IPS-15b (cell line): Measurements from ENCODE around the gene HOXA2.

Experiments
- H3K27me3 ChIP-seq: one replicate; pipeline ENCODE4 v1.6.1; 2013; ENCODE audit warnings: low read length; ENCODE audit not compliant: control insufficient read depth, insufficient read depth
- H3K36me3 ChIP-seq: one replicate; pipeline ENCODE4 v1.6.1; 2013; ENCODE audit warnings: low read length; ENCODE audit not compliant: control insufficient read depth, insufficient read depth
- H3K4me1 ChIP-seq: one replicate; pipeline ENCODE4 v1.6.1; 2013; ENCODE audit warnings: mild to moderate bottlenecking, low read length; ENCODE audit not compliant: control insufficient read depth, insufficient read depth
- H3K4me3 ChIP-seq: one replicate; pipeline ENCODE4 v1.5.1; 2013; ENCODE audit warnings: low read depth, low read length
- H3K9ac ChIP-seq: one replicate; pipeline ENCODE4 v1.6.1; 2013; ENCODE audit warnings: low read depth, mild to moderate bottlenecking, low read length
- H3K9me3 ChIP-seq: one replicate; pipeline ENCODE4 v1.6.1; 2013; ENCODE audit warnings: mild to moderate bottlenecking, low read length; ENCODE audit not compliant: control insufficient read depth, insufficient read depth

Gene HOXA2

DNA sequence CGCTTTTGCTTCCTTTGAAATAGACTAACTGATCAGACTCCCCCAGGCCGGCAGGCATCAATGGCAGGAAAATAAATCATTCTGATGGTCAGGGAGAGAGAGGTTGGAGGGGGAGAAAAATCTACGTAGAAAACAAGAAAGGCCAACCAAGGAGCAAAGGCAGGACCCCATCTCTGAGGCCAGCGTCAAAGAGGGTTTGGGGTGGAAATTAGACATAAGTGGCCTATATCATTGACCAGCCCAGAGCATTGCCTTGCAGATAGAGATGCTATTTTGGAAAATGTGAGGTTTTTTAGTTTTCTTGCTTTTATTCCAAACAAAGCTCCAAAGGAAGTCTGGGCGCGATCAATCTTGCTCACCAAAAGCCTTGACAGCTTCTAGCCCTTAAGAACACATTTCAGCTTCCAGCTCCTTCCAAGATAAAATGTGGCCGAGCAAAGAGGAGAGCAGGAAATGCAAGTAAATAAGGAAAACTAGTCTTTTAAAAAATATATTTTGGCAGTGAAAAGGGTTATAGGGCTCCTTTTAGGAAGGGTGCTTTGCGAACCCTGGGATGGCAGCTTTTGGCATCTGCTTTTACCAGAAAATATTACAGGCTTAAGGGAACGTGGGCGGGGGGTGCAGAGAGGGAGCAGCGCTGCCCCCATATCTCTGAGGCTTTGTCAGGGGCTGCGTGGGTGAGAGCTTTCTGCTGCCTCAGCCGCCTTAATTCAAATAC, 2.0 kb upstream of the HOXA2 start:
- Histone ChIP-seq H3K4me1 (peaks cover 9% of the 10 kb centered on the region), H3K9ac (no peak overlapping the region), H3K27me3 (peaks cover 99% of the 10 kb centered on the region), H3K36me3 (no peaks in the 10 kb centered on the region), H3K4me3 (no peak overlapping the region), H3K9me3 (no peaks in the 10 kb centered on the region)

- no peaks in the 10 kb centered on the region for H3K9me3 ChIP-seq
- H3K4me3 ChIP-seq, result peak overlapping the region; percentile 35
- no peaks in the 10 kb centered on the region for H3K36me3 ChIP-seq
- peaks cover 99% of the 10 kb centered on the region for H3K27me3 ChIP-seq
- H3K4me1 ChIP-seq, result peaks cover 9% of the 10 kb centered on the region
- H3K9ac ChIP-seq, result no peak overlapping the region
Measured at GRCh38 chr7:27103489-27104226, 1.2 kb upstream of the HOXA2 start.

DNA sequence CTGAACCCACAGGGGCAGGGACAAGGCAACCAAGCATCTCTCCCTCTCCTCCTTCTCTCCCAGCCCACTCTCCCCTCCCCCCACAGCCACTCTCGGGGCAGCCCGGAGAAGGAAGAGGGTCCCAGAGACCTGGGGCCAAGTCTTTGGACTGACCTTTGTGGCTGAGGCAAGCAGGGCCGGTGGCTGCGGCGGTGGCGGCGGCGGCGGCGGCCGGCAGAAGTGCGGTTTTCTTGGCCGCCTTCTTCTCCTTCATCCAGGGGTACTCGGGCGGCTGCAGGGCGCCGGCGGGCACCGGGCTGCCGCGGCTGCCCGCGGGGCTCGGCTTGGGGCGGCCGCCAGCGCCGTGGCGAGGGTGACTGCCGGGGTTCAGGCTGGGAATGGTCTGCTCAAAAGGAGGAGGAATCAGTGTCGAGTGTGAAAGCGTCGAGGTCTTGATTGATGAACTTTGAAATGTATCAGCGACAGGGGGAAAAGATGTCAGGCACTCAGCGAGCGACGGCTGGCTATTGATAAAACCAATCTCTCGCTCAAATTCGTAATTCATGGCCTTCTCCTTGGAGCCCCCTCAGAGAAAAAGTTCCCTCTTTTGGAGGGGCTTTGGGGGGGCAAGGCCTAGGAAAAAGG, 414 bp downstream of the HOXA2 start:
- H3K9ac ChIP-seq, result no peak overlapping the region
- peaks cover 14% of the 10 kb centered on the region for H3K4me1 ChIP-seq
- H3K36me3 ChIP-seq, result no peaks in the 10 kb centered on the region
- peaks cover 100% of the 10 kb centered on the region for H3K27me3 ChIP-seq
- peak overlapping the region; percentile 43 for H3K4me3 ChIP-seq
- no peaks in the 10 kb centered on the region for H3K9me3 ChIP-seq

DNA sequence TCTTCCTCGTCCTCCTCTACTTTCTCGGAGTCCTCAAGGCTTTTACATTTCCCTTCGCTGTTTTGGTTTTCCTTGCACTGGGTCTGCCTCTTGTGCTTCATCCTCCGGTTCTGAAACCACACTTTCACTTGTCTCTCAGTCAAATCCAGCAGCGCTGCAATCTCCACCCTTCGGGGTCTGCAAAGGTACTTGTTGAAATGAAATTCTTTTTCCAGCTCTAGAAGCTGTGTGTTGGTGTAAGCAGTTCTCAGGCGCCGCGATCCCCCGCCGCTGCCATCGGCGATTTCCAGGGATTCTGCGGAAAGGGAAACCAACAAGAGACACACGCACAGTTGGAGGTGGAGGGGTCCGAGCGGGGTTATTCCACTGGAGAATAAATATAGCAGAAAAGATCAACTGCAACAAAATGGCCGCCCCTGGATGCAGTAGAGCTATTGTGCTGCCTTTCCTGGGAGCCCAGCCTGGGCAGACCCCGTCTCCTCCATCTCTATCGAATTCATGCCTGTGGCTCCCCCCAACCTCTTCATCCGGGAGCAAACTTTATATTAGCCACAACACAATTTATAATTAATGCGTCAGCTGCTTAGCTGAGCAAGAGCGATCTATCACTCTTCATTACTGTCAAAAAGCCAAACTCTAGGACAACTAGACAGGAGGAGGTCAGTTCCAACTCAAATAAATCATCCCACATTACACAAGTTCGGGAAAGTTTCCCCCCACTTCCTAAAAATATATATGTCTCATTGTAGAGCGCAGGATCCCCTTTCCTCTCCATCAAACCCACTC, 1.1 kb downstream of the HOXA2 start:
- peak overlapping the region; percentile 43 for H3K4me3 ChIP-seq

DNA sequence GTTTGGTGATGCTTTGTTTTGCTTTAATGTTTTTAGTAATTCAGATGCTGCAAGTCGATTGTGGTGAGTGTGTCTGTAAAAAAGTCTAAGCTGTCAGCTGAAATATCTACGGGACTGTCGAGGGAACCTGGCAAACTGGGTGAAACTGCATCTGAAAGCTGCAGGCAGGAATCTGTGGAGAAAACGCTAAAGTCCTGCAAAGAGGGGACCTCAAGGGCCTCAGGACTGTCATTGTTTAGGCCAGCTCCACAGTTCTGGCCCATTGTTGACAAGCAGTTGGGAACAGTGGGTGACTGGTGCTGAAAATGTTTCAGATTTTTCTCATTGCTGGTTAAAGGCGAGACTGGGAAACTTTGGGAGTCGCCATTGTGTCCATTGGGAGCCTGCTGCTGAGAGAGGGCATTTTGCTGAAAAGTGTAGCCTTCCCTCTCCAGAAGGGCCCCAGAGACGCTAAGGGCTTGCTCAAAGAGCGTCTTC, 1.8 kb downstream of the HOXA2 start:
- H3K36me3 ChIP-seq, result no peaks in the 10 kb centered on the region
- H3K4me3 ChIP-seq, result peak overlapping the region; percentile 43
- no peaks in the 10 kb centered on the region for H3K9me3 ChIP-seq
- H3K9ac ChIP-seq, result no peak overlapping the region
- peaks cover 93% of the 10 kb centered on the region for H3K27me3 ChIP-seq
- H3K4me1 ChIP-seq, result peaks cover 14% of the 10 kb centered on the region

More for the DNA sequence above, 1.1 kb downstream of the HOXA2 start:
- peaks cover 14% of the 10 kb centered on the region for H3K4me1 ChIP-seq
- H3K27me3 ChIP-seq, result peaks cover 99% of the 10 kb centered on the region
- no peaks in the 10 kb centered on the region for H3K9me3 ChIP-seq
- no peak overlapping the region for H3K9ac ChIP-seq
- no peaks in the 10 kb centered on the region for H3K36me3 ChIP-seq

GRCh38 chr7:27099453-27100370, 2.8 kb downstream of the HOXA2 start:
- Histone ChIP-seq H3K4me1 (peaks cover 14% of the 10 kb centered on the region), H3K36me3 (no peaks in the 10 kb centered on the region), H3K27me3 (peaks cover 93% of the 10 kb centered on the region), H3K9ac (no peak overlapping the region), H3K4me3 (peak overlapping the region; percentile 33), H3K9me3 (no peaks in the 10 kb centered on the region)

GRCh38 chr7:27098578-27099451, 3.7 kb downstream of the HOXA2 start:
- peak overlapping the region; percentile 33 for H3K4me3 ChIP-seq
- H3K9me3 ChIP-seq, result no peaks in the 10 kb centered on the region
- H3K4me1 ChIP-seq, result peaks cover 14% of the 10 kb centered on the region
- no peaks in the 10 kb centered on the region for H3K36me3 ChIP-seq
- no peak overlapping the region for H3K9ac ChIP-seq
- peaks cover 93% of the 10 kb centered on the region for H3K27me3 ChIP-seq

- peaks cover 17% of the 10 kb centered on the region for H3K4me1 ChIP-seq
Measured at GRCh38 chr7:27097686-27098577, 4.6 kb downstream of the HOXA2 start.

DNA sequence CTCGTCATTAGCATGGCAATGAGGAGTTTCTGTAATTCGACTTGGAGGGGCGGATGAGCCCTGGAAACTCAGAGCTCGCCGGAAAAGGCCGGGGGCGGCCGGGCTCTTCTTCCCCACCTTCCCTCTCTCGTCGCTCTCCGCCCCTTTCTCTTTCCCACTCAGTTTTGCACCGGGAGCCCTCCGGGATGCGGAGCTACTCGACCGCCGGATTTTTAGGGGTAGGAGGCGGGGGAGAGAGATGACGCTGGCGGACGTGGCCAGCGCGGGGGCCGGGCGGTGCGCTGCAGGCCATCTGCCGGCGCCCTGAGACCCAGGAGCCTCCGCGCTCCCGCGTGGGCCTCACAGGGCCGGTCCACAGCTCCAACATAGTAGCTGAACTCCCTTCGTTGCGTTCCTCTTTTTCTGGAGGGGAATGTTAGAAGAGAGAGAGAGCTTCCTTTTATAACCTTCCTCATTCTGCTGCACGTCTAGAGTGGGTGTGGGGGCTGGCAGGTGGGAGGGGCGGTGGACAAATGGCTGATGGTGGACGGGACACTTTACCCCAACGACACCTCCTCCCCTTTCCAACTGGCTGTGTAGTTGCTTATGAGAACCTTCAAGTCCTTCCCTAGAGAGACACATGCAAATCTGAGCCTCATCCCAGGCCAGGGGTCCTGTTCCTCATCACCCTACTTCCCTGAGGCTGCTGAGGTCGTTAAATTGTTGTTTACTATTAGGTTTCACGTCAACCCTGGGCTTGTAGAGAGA, 5.5 kb downstream of the HOXA2 start:
- peaks cover 25% of the 10 kb centered on the region for H3K4me1 ChIP-seq
- H3K27me3 ChIP-seq, result peaks cover 93% of the 10 kb centered on the region
- no peaks in the 10 kb centered on the region for H3K9me3 ChIP-seq
- no peak overlapping the region for H3K9ac ChIP-seq
- peak overlapping the region; percentile 54 for H3K4me3 ChIP-seq
- H3K36me3 ChIP-seq, result no peaks in the 10 kb centered on the region

More at GRCh38 chr7:27097686-27098577, 4.6 kb downstream of the HOXA2 start:
- Histone ChIP-seq H3K27me3 (peaks cover 93% of the 10 kb centered on the region), H3K36me3 (no peaks in the 10 kb centered on the region), H3K9me3 (no peaks in the 10 kb centered on the region), H3K4me3 (peak overlapping the region; percentile 54), H3K9ac (no peak overlapping the region)
